ENCODE data around the gene P2RX6.
"Not testable (repeated sequence)": the region's sequence is repeated elsewhere in the genome, so short reads cannot be mapped to it uniquely, and the experiment has no call there.

Gene P2RX6

GRCh38 chr22:21060363-21060762 lies 45.4 kb downstream of the P2RX6 start:
- DNase-seq, result not testable (repeated sequence)

GRCh38 chr22:21061660-21062321 lies 46.8 kb downstream of the P2RX6 start:
- not testable (repeated sequence) for DNase-seq

- DNase-seq, result not testable (repeated sequence)
These were observed 49.5 kb downstream of the P2RX6 start for GRCh38 chr22:21064425-21064824.

- DNase-seq, result no peak
These were observed 50.2 kb downstream of the P2RX6 start for GRCh38 chr22:21064917-21065864.

- no peak for DNase-seq
These were observed 52.3 kb downstream of the P2RX6 start for GRCh38 chr22:21067075-21067900.

GRCh38 chr22:21067901-21068680 lies 53.1 kb downstream of the P2RX6 start:
- DNase-seq, result no peak

- DNase-seq, result no peak
These were observed 53.8 kb downstream of the P2RX6 start for GRCh38 chr22:21068681-21069276.

- no peak for DNase-seq
These were observed 54.4 kb downstream of the P2RX6 start for GRCh38 chr22:21069375-21069774.

- DNase-seq, result no peak
These were observed 56.0 kb downstream of the P2RX6 start for GRCh38 chr22:21070690-21071615.

GRCh38 chr22:21071796-21072195 lies 56.8 kb downstream of the P2RX6 start:
- DNase-seq, result not testable (repeated sequence)

- no peak for DNase-seq
These were observed 58.1 kb downstream of the P2RX6 start for GRCh38 chr22:21073023-21073422.

GRCh38 chr22:21073482-21073881 lies 58.5 kb downstream of the P2RX6 start:
- no peak for DNase-seq

- no peak for DNase-seq
These were observed 59.2 kb downstream of the P2RX6 start for GRCh38 chr22:21074102-21074715.

GRCh38 chr22:21075516-21076138 lies 60.7 kb downstream of the P2RX6 start:
- no peak for DNase-seq

GRCh38 chr22:21076912-21077625 lies 62.1 kb downstream of the P2RX6 start:
- no peak for DNase-seq
